Left colon (tissue), 2 donors: Measurements from ENCODE around the gene USH2A. TPM values are rescaled to one million over a fixed set of nuclear protein-coding genes. Genes with fewer than 3 reads are reported as not detected.

Source experiments
- ATAC-seq: fragments of 200-7000 bp; cut with Tn5 transposase; one replicate; pipeline ENCODE4 v1.9.1; 2020; ENCODE audit warnings: mild to moderate bottlenecking, moderate library complexity
- DNase-seq, 2 donors: peaks; one replicate each; pipeline ENCODE4 v3.0.0-alpha.2; 2020
- intact Hi-C, 2 donors: fragments of 100-400 bp; cut with DNase I in 1 of 2; cut with micrococcal nuclease in 1 of 2; formaldehyde crosslinking; loops; one replicate each; pipeline versions ENCODE4 v1.11.2 to v1.14.0; 2022; cut with DNase I, micrococcal nuclease
- total RNA-seq, 2 donors: library from RNA; stranded (reverse); fragmentation: NEBNext Ultra II Directional; extraction: Animal tissue kit (Norgen Biotek cat#: 25700); gene quantifications; one replicate each; pipeline ENCODE4 v1.2.1, GENCODE V29; 2021
- donor health status: DM: no; HTN: no; CAD: no.
- donor health status: DM: yes; HTN: yes; CAD: no.

The USH2A gene
- total RNA-seq, 2 donors from 2014 or later, result under 0.01 to 0.03 TPM

DNA sequence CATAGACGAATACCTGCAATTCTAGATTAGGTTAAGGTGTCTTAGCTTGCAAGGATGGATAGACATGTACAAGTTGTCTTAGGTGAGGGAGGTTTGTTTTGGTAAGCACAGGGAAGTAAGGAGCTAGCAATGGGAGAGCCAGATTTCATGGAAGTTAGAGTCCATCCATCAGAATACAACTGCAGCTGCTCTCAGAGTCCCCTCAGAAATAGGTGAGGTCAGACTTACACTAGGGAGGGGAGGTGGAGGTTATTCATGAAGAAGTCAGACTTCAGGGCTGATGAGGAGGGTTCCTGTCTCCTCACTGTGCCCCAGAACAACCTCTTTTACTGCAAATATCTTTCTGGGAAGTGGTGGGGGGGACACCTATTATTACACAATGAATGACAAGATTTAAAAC is 770.9 kb downstream of the USH2A start:
- ATAC-seq (no peak), DNase-seq (no peak)
- intact Hi-C loops, result no loop called here

DNA sequence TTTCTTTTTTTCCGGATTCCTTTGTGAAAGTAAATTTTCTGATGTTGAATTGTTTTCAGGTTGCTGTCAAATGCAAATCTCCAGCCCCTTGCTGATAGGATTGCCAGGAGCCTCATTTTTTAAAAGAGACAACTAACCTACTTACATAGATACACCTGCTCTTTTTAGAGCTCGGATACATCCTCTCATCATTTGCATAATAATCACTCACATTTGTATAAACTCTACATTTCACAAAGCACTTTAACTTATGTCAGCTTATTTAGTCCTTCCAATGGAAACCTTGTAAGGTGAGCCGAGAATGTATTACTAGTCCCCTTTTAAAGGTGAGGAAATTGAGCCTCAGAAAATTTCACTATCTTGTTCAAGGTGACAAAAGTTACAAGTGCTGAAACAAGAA is 771.4 kb downstream of the USH2A start:
- intact Hi-C loops, result no loop called here
- no peak for ATAC-seq
- no peak for DNase-seq

DNA sequence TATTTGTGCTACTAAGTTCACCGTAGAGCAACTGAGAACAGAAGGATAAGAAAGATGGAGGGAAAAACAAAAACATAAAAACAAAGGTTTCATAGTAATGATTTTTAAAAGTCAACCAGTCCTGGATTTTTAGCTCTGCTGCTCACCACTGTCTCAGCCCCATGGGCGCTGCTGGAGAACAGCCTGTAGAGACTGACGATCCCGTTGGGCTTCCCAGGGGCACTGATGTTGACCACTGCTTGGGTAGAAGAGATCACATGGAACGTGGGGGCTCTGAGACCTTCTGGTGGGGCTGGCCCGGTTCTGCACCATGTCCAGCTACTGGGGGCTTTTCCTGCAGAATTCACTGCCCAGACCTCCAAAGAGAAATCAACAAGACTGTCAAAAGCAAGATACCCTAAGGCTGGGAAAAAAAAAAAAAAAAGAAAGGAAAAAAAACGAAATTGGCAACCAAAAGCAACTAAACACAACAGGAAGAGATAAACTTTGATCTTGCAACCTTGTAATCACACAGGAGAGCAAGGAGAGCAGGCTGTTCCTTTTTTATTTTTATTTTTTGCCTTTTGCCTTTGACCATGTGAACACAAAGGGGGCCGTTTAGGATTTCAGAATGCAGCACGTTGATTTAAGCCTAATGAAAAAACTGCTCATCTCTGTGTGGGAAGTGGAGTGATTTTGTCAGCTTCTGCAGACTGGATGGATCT is 772.6 kb downstream of the USH2A start:
- DNase-seq (no peak), ATAC-seq (no peak)
- intact Hi-C loops, result no loop called here

DNA sequence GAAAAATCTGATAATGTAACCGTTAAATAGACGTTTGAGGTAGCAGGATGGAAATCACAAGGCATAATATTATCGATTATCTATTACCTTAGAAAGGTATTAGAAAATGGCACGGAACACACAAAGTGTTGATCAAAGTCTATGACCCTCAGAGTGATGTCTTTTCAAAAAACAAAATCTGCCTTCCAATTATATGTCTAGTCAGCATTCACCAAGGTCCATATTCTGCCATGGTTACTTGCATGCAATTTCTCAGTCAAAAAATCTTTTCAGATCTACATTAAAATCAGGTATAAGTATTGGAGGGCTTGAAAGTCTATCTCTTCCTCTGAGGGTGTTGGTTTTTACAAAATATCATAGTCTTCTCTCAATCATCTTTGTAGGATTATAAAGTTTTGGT is 774.3 kb downstream of the USH2A start:
- ATAC-seq (no peak), DNase-seq (no peak)
- intact Hi-C loops, result no loop called here

DNA sequence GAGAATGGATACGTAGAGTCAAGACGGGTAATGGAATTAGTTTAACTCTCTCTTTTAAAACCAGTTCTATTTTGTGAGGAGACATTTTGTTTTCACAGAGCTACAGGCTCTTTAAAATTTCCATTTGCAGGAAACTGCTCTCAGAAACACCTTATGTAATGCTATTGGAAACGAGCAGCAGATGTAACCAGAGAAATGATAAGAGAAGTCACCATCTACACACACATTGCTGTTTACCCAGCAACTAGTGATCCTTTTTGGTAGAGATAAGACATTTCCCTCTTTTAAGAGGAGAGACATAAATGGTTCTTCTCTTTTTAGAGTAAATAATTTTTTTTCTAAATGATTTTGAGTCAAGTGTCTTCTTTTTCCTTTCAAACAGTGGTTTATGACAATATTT is 775.5 kb downstream of the USH2A start:
- no peak for ATAC-seq
- intact Hi-C loops, result no loop called here
- no peak for DNase-seq

DNA sequence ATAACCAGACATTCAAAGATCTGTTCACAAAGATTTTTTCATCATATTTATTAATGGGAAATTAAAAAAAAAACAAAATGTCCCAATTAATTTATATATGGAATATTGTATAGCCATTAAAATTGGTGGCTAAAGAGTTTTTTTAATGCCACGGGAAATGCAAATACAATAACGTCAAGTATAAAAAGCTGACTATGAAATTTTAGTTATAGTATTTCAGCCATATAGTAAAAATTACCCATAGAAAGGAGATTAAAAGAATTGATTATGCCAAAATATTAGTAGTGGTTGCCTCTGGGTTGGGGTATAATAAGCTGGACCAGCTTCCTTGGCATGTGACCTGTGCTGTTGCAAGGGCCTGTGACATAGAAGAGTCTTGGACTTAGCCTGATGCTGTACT is 777.4 kb downstream of the USH2A start:
- DNase-seq (no peak), ATAC-seq (no peak)
- intact Hi-C loops, result no loop called here

DNA sequence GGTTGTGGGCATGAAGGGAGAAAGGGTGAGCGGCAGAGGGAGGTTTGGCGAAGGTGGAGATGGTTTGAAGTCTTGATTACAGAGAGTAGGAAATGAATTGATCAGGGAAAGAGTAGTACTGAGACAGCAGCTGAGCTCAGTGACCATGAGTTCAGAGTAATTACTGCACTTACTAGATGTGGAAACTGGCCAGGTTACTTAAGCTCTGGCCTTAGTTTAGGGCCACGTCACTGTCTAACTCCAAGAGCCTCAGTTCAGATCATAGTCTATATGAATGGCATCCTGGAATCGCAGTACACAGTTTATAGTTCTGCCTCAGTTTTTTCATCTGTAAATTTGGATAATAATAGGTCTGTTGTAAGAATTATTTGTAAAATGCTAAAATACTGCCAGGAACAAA is 778.1 kb downstream of the USH2A start:
- no peak for ATAC-seq
- no peak for DNase-seq
- intact Hi-C loops, result no loop called here

DNA sequence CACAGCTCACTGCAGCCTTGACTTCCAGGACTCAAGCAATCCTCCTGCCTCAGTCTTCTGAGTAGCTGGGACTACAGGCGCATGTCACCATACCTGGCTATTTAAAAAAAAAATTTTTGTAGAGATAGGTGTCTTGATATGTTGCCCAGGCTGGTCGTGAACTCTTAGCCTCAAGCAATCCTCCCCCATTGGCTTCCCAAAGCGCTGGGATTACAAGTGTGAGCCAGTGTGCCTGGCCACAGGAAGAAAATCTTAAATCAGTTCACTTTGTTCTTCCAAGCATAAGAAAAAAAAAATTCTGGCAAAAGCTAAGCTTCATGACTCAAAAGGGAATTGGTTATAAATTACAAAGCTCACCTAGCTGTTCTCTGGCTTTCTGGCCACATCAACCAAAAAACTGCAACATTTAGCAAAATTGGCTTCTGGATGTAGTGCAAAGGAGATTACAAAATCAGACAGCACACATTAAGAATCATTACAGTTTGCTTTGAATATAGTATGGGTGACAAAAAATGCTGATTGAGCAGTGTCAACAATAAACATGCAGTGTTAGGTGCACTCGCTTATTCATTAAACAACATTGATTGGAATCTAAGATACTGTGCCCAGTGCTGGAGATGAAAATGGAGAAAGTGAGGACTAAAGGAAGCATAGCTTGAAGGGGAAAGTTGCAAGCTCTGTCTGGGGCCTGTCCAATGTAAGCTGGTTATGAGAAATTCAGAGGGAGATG is 779.5 kb downstream of the USH2A start:
- intact Hi-C loops, result no loop called here
- DNase-seq (no peak), ATAC-seq (no peak)

DNA sequence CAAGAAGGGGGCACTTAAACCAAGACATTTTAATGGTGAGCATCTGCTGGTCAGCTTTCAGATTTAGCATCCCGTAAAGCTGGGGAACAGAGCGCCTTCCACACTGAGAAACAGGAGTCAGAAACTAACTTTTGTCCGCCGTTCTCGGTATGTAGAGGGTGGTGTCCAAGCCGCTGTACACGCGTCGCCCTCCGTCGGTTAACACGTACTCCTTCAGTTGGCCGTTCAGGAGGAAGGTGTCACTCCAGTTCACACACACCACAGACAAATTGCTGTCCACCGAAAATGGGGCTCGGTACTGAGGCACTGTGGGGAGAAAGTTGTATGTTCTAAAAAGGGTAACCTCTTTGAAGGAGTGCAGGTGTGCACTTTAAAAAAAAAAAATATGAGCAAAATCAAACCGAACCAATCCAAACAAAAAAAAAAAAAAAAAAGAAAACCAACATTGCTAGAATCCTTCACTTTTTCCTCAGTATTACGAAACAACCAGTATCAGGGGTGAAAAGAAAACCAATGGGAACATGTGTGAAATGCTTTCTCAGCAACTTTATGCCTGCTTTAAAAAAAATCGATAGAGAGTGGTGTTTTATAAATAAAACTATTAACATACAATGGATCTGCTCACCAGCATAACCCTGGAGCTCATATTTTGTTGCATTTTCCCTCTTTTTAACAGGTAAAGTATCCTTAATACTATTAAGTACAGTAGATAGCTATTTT is 782.7 kb downstream of the USH2A start:
- intact Hi-C loops, result no loop called here
- DNase-seq, result no peak
- ATAC-seq, result no peak

DNA sequence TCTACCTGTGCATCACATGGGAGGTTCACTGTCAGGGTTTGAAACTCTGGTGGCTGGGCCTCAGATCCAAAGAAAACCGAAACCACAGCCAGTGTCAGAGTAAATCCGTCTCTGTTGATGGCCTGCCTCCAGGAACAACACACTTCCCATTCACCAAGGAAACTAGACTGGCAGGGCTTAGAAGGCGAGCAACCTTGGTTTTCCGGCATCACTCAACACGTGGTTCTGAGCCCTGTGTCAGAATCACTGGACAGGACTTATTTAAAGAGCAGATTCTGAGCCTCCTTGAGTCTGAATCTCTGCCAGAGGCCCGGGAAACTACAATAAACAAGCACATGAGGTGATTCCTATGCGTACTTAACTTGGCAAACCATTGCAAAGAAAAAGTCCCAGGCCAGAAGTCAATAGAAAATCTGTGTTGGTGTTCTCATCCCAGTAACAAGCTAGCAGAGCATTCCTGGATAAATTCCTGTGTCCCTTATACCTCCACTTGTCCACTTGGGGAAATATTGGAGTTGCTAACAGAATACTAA is 786.1 kb downstream of the USH2A start:
- ATAC-seq, result peak; percentile 51
- intact Hi-C loops, result no loop called here
- DNase-seq, result peak; percentile 31 to 54

DNA sequence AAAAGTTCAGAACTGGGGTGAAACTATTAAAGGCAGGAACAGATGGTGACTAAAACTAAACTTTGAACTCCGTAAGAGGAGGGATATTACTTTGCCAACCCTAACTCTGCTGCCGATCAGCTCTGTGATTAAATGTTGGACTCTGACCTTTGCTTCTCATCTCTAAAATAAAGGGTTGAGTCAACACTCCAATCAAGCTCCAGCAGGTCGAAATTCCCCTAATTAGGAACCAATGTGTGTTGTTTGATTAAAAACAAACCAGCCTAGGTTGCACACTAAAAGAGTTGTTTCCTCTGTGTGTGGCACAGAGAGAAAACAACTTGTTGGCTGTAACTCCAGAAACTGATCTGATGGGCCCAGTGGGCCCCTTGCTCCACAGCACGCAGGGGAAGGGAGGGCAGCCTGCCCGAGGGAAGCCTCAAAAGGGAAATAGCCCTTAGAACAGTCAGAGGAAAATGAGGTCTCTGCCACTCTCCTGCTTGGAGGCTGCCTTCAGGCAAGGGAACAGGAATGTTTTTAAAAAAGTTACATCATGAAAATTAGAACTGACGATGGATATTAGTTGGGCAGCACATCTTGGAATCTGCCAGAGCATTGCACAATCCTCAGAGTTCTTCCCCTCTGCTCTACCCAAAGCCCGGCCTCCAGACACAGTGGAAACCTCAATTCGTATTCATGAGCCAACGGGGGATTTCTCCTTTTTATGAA is 786.8 kb downstream of the USH2A start:
- ATAC-seq (peak; percentile 92), DNase-seq (peak; percentile 30 to 31)
- intact Hi-C loops, result no loop called here

DNA sequence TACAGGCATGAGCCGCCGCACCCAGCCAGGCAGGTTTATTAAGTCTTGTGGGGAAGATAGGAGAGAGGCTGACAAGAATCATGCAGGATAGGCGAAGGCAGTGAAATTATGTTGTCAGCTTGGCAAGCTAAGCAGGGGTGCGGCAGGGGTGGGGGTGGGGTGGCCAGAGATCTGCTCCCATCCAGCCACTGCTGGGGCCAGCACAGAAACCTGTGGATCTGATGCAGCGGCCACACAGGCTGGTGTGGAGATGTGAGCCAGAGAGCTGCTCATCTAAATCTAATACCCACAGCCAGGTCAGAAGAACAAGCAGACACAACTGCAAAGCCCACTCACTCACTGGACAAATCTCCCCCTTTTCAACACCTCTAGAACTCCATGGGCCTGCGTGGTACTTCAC is 787.4 kb downstream of the USH2A start:
- intact Hi-C loops, result no loop called here
- DNase-seq (peak; percentile 49 to 59), ATAC-seq (peak; percentile 76)

DNA sequence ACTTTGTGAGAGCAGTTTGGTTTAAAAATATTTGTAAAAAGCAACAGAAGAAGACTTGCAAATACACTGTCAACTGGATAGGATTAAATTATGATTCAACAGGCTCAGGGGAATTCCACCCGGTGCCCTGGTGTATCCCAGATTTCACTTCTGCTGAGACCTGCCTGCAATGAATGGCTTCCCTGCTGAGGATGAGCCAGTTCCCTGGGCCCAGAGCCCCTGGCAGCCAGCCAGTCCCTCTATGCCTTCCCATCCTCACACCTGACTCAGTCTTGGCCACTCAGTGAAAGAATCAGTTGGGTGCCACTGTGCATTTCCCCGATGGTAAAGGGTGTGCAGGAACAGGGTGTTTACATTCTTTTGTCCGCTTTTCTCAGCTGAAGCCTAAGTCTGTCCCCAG is 791.8 kb downstream of the USH2A start:
- intact Hi-C loops, result no loop called here
- no peak for ATAC-seq
- DNase-seq, result peak in 1 of 2 donors; percentile 17

DNA sequence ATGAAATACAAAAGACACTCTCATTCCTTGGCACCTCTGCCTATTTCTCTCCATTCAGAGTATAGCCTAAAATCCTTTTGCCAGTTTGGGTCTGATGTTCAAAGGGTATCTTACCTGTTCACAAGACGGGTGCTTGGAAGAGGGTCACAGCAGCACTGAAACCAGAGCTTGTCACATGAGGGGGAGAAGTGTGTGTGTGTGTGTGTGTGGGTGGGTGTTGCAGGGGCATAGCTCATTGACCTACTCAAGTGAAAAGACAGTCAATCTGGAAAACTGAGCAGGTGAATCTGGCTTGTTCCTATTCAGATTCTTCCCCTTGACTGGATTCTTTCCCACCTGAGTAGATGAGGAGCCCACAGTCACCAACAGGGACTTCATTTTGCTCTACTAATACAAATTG is 792.2 kb downstream of the USH2A start:
- ATAC-seq (no peak), DNase-seq (no peak)
- intact Hi-C loops, result no loop called here

DNA sequence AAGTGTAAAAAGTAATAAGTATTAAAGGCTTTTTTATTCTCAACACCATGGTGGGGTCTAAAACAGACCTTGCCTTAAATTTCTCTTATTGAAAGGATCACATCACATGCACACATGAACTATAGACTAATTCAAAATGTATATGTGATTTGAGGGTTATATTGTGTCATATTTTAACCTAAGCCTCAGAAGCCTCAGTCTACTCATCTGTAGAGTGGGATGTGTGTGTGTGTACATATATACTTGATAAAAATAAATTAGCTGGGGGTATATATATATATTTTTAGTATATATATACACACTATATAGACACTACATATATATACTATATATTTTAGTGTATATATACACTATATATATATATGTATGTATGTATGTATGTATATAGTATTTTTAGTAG is 797.3 kb downstream of the USH2A start:
- intact Hi-C loops, result no loop called here
- no peak for DNase-seq
- no peak for ATAC-seq

DNA sequence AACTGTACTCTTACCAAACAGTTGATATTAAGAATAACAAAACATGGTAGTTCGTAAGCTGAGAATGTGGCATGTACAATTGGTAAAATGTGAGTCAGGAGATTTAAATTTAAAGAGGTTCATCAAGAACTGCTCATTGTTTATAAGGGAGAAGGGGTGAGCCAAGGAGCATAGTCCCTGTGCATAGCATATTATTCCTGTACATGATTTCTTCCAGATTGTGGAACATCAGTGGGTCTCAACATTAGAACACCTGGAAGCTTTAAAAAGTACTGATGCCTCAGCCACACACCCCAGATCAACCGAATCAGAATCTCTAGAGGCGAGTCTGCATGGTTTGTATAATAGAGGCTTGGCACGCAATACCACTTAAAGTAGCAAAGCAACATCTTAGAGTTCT is 800.1 kb downstream of the USH2A start:
- no peak for ATAC-seq
- no peak for DNase-seq
- intact Hi-C loops, result no loop called here

DNA sequence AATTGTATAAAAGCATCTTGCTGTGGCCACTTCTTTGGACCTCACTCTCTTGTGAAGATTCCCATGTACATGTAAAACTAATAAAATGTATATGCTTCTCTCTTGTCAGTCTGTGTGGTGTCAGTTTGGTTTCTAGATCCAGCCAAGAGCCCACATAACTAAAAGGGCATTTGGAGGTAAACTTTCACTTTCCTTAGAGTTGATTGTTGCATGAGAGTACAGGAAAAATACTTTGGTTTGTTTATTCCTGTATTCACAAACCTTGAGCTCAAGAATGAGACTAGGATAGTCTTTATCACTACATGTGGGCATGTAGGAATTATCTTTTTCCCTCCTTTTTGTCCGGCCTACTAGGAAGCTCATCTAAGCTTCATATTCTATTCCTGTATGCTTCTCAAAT is 805.3 kb downstream of the USH2A start:
- intact Hi-C loops, result no loop called here
- no peak for DNase-seq
- ATAC-seq, result no peak

DNA sequence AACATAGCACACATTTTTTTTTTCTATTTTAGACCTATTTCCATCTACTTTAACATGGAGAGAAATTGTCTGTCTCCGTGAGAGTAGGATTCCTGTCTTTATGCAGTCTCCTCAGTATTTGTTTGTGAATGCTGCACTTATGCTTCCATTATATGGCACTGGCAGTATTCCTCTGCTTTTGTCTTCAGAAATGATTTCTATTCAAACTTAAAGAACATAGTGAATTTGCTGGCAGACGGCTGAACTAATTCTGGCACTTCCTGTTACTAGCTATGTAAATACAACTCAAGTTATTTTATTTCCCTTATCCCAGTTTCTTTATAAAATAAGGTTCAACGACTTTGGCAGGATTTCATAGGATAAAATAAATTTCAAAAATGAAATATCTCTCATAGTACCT is 810.9 kb downstream of the USH2A start:
- DNase-seq (no peak), ATAC-seq (no peak)
- intact Hi-C loops, result no loop called here

DNA sequence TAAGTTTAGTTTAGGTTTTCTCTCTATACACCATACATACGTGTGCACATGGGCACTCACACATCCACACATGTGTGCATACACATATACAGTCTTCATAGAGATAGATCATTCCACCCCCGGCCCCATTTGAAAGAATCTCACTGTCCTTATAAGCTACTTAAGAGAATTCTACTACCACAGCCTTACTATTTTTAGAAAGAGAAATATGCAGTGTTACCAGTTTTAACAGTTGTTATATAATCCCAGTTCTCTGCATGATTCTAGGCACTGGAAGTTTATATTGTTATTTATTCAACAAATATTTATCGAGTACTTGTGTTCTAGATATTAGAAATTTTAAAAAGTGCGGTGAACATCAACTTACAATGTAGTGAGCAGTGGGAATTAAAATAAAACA is 814.6 kb downstream of the USH2A start:
- ATAC-seq (no peak), DNase-seq (no peak)
- intact Hi-C loops, result no loop called here
